ENCODE results near the gene MEI4. TPM values are rescaled to one million over a fixed set of nuclear protein-coding genes. Genes with fewer than 3 reads are reported as not detected.

Gene MEI4
- polyA plus RNA-seq (2011; rRNA removed) = not detected in 2 replicates
- polyA minus RNA-seq (2011; rRNA and poly(A)+ RNA removed) = not detected in 2 replicates

GRCh38 chr6:77652739-77653138 lies at the start of gene MEI4:
MEI4 (plus strand) TSS chr6:77653039; CDS start chr6:77690672, 37,633 bp downstream.
- Histone ChIP-seq H3K27me3 (ENCODE audit: control insufficient read depth, insufficient read depth, low read length) (no peaks in the 10 kb centered on the region), H3K36me3 (ENCODE audit: control insufficient read depth, insufficient read depth, low read length) (no peaks in the 10 kb centered on the region), H3K4me3 (ENCODE audit: low read depth, low read length) (no peak within 1 kb of the TSS)
- no peak for DNase-seq (ENCODE audit: low read depth)
- ChIA-PET POLR2A (no interaction called here), CTCF (no interaction called here)
- no peak for TF ChIP-seq CTCF (IDR thresholded peaks at IDR 0.05; ENCODE audit: insufficient read depth, low read depth, low read length)

- ChIA-PET POLR2A (no interaction called here), CTCF (no interaction called here)
- H3K27me3 ChIP-seq (ENCODE audit: control insufficient read depth, insufficient read depth, low read length) = no peaks in the 10 kb centered on the region
- no peak overlapping the region for H3K4me3 ChIP-seq (ENCODE audit: low read depth, low read length)
- no peak for DNase-seq (ENCODE audit: low read depth)
- no peak for TF ChIP-seq CTCF (IDR thresholded peaks at IDR 0.05; ENCODE audit: insufficient read depth, low read depth, low read length)
- H3K36me3 ChIP-seq (ENCODE audit: control insufficient read depth, insufficient read depth, low read length) = no peaks in the 10 kb centered on the region
Observed at GRCh38 chr6:77604476-77604875, 48.4 kb upstream of the MEI4 start.

GRCh38 chr6:77607004-77607403 lies 45.8 kb upstream of the MEI4 start:
- POLR2A ChIA-PET = no interaction called here
- no peak for TF ChIP-seq CTCF (IDR thresholded peaks at IDR 0.05; ENCODE audit: insufficient read depth, low read depth, low read length)
- CTCF ChIA-PET = no interaction called here
- no peaks in the 10 kb centered on the region for H3K27me3 ChIP-seq (ENCODE audit: control insufficient read depth, insufficient read depth, low read length)
- no peak for DNase-seq (ENCODE audit: low read depth)
- no peaks in the 10 kb centered on the region for H3K36me3 ChIP-seq (ENCODE audit: control insufficient read depth, insufficient read depth, low read length)
- no peak overlapping the region for H3K4me3 ChIP-seq (ENCODE audit: low read depth, low read length)

- DNase-seq (ENCODE audit: low read depth) = no peak
- ChIA-PET POLR2A (no interaction called here), CTCF (no interaction called here)
- no peak for TF ChIP-seq CTCF (IDR thresholded peaks at IDR 0.05; ENCODE audit: insufficient read depth, low read depth, low read length)
- H3K27me3 ChIP-seq (ENCODE audit: control insufficient read depth, insufficient read depth, low read length) = no peaks in the 10 kb centered on the region
- no peak overlapping the region for H3K4me3 ChIP-seq (ENCODE audit: low read depth, low read length)
- H3K36me3 ChIP-seq (ENCODE audit: control insufficient read depth, insufficient read depth, low read length) = no peaks in the 10 kb centered on the region
Observed at GRCh38 chr6:77609106-77609505, 43.7 kb upstream of the MEI4 start.

GRCh38 chr6:77619114-77619513 lies 33.7 kb upstream of the MEI4 start:
- ChIA-PET POLR2A (no interaction called here), CTCF (no interaction called here)
- no peak for TF ChIP-seq CTCF (IDR thresholded peaks at IDR 0.05; ENCODE audit: insufficient read depth, low read depth, low read length)
- Histone ChIP-seq H3K27me3 (ENCODE audit: control insufficient read depth, insufficient read depth, low read length) (no peaks in the 10 kb centered on the region), H3K36me3 (ENCODE audit: control insufficient read depth, insufficient read depth, low read length) (no peaks in the 10 kb centered on the region), H3K4me3 (ENCODE audit: low read depth, low read length) (no peak overlapping the region)
- DNase-seq (ENCODE audit: low read depth) = no peak
